Psoas muscle (tissue), 8 donors: ENCODE measurements around the gene KLK4. TPM values are rescaled to one million over a fixed set of nuclear protein-coding genes. Genes with fewer than 3 reads are reported as not detected.
A peak's percentile ranks its signal among the peaks of the same experiment; 100 is the strongest.

ENCODE experiments used
- ATAC-seq, 4 donors: fragments of 200-7000 bp; cut with Tn5 transposase; one replicate each; pipeline ENCODE4 v1.9.1; 2020; ENCODE audit warnings: moderate library complexity in 3 of 4, mild to moderate bottlenecking in 2 of 4
- DNase-seq, 2 donors: peaks; one replicate each; pipeline ENCODE4 v3.0.0-alpha.2; 2020
- H3K27ac ChIP-seq: fragments of 200-600 bp; one replicate; pipeline ENCODE4 v1.8.0; 2022
- H3K27me3 ChIP-seq, 3 donors: fragments of 200-600 bp in 1 of 3; one replicate each; pipeline versions ENCODE4 v1.6.1 to v1.8.0; 2013 to 2022; ENCODE audit warnings: low read length in 2 of 3, mild to moderate bottlenecking in 2 of 3, moderate library complexity in 1 of 3; ENCODE audit not compliant: insufficient read depth in 3 of 3
- H3K36me3 ChIP-seq, 2 donors: fragments of 200-600 bp in 1 of 2; one replicate each; pipeline versions ENCODE4 v1.6.1 to v1.8.0; 2013 to 2022; ENCODE audit warnings: low read depth in 1 of 2, mild to moderate bottlenecking in 1 of 2, moderate library complexity in 1 of 2; ENCODE audit not compliant: insufficient read depth in 1 of 2
- H3K4me1 ChIP-seq: fragments of 200-600 bp; one replicate; pipeline ENCODE4 v1.8.0; 2022
- H3K4me3 ChIP-seq: fragments of 200-600 bp; one replicate; pipeline ENCODE4 v1.8.0; 2022; ENCODE audit warnings: mild to moderate bottlenecking
- H3K9me3 ChIP-seq: fragments of 200-600 bp; one replicate; pipeline ENCODE4 v1.8.0; 2022
- CTCF ChIP-seq: fragments of 200-600 bp; IDR thresholded peaks from one replicate; pipeline ENCODE4 v1.8.0; 2022; ENCODE audit warnings: antibody characterized with exemption
- WGBS, 3 donors: extraction: QIAGEN DNeasy Blood & Tissue Kit; methylation state at CpG; one replicate each; pipeline versions ENCODE4 v1.1.6 to v1.1.7; 2013; 5-methylcytosine and 5-hydroxymethylcytosine counted together
- intact Hi-C, 2 donors: fragments of 100-400 bp; cut with DNase I; formaldehyde crosslinking; loops; one replicate each; pipeline versions ENCODE4 v1.11.0 to v1.14.2; 2022
- polyA plus RNA-seq, 3 donors: library from polyadenylated mRNA; stranded (reverse); fragments of 200-250 nt; gene quantifications; one replicate each; pipeline ENCODE4 v1.2.3, GENCODE V29; 2013
- total RNA-seq, 4 donors: library from RNA; stranded (reverse); fragmentation: NEBNext Ultra II Directional in 2 of 4; extraction: Animal tissue kit (Norgen Biotek cat#: 25700) in 2 of 4; gene quantifications; one replicate each; pipeline versions ENCODE4 v1.2.1 to v1.2.4, GENCODE V29; 2021 to 2023
- donor health status: healthy with polysubstance abuse.
- donor health status: DM: no; HTN: no; CAD: no; lungs with moderate emphysema.
- donor health status: Bipolar disorder and iron deficiency.
- donor health status: healthy.
- donor health status: DM: yes; HTN: yes; CAD: no.
- donor health status: DM: no; HTN: no; CAD: no.
- donor health status: DM: no; HTN: no; CAD: no.
- donor health status: DM: yes; HTN: yes; CAD: no.

The KLK4 gene
- total and polyA plus RNA-seq, 7 donors, result not detected

- no peaks in the 10 kb centered on the region for H3K36me3 ChIP-seq
- no peak overlapping the region for H3K27ac ChIP-seq
- no peak overlapping the region for H3K4me3 ChIP-seq
- no peaks in the 10 kb centered on the region for H3K9me3 ChIP-seq
- intact Hi-C loops, result no loop called here
- DNase-seq, result peak in 1 of 2 donors; percentile 15
- no peak for ATAC-seq
- no peaks in the 10 kb centered on the region for H3K4me1 ChIP-seq
- WGBS, 3 donors, result 34 to 69% (median 54%) methylated on average over 19 of the region's 19 CpGs
- peaks cover 0 to 8% (median 0%) of the 10 kb centered on the region in 3 donors for H3K27me3 ChIP-seq
- no peak for TF ChIP-seq CTCF
Observed at GRCh38 chr19:50949861-50950260, 38.7 kb upstream of the KLK4 start.

- no peak overlapping the region for H3K4me3 ChIP-seq
- ATAC-seq (no peak), DNase-seq (no peak)
- H3K4me1 ChIP-seq, result no peaks in the 10 kb centered on the region
- H3K36me3 ChIP-seq, result no peaks in the 10 kb centered on the region
- no peaks in the 10 kb centered on the region for H3K9me3 ChIP-seq
- no peak for TF ChIP-seq CTCF
- WGBS, 3 donors, result 69 to 78% (median 77%) methylated on average over 4 of the region's 4 CpGs
- no peak overlapping the region for H3K27ac ChIP-seq
- H3K27me3 ChIP-seq, result peaks cover 0 to 3% (median 0%) of the 10 kb centered on the region in 3 donors
- intact Hi-C loops, result no loop called here
Observed at GRCh38 chr19:50947123-50947522, 35.9 kb upstream of the KLK4 start.

GRCh38 chr19:50944795-50945194, 33.6 kb upstream of the KLK4 start:
- DNase-seq (no peak), ATAC-seq (no peak)
- Histone ChIP-seq H3K27ac (no peak overlapping the region), H3K27me3 (no peaks in the 10 kb centered on the region), H3K9me3 (no peaks in the 10 kb centered on the region), H3K36me3 (no peaks in the 10 kb centered on the region), H3K4me3 (no peak overlapping the region), H3K4me1 (no peaks in the 10 kb centered on the region)
- no peak for TF ChIP-seq CTCF
- intact Hi-C loops, result no loop called here
- WGBS, 3 donors, result 59 to 64% (median 59%) methylated on average over 4 of the region's 4 CpGs

GRCh38 chr19:50943074-50943828, 32.1 kb upstream of the KLK4 start:
- Histone ChIP-seq H3K36me3 (no peaks in the 10 kb centered on the region), H3K4me3 (no peak overlapping the region), H3K27ac (no peak overlapping the region), H3K27me3 (no peaks in the 10 kb centered on the region), H3K9me3 (no peaks in the 10 kb centered on the region), H3K4me1 (no peaks in the 10 kb centered on the region)
- WGBS, 3 donors, result 75 to 85% (median 79%) methylated on average over 10 of the region's 10 CpGs
- ATAC-seq (no peak), DNase-seq (no peak)
- TF ChIP-seq CTCF, result no peak
- intact Hi-C loops, result no loop called here

- Histone ChIP-seq H3K36me3 (no peaks in the 10 kb centered on the region), H3K9me3 (no peaks in the 10 kb centered on the region), H3K4me1 (no peaks in the 10 kb centered on the region), H3K27ac (no peak overlapping the region), H3K4me3 (no peak overlapping the region), H3K27me3 (no peaks in the 10 kb centered on the region)
- ATAC-seq, result no peak
- 60 to 71% (median 64%) methylated on average over 2 of the region's 2 CpGs for WGBS, 3 donors
- no peak for TF ChIP-seq CTCF
- DNase-seq, result no peak
- intact Hi-C loops, result no loop called here
Observed at GRCh38 chr19:50939596-50939995, 28.4 kb upstream of the KLK4 start.
